ENCODE measurements around the gene JUN. TPM values are rescaled to one million over a fixed set of nuclear protein-coding genes. Genes with fewer than 3 reads are reported as not detected.

JUN gene
- total and polyA plus RNA-seq, 2 of the 13 experiments (the other 11 are each of a cell fraction or from before 2014, with no cell fraction given) = 18.2 to 22.3 TPM

- no peak for TF ChIP-seq DDIT3 (CRISPR knock-in tag; IDR thresholded peaks at IDR 0.05)
- no peak for TF ChIP-seq ZC3H13 (CRISPR knock-in tag; IDR thresholded peaks at IDR 0.05)
- TF ChIP-seq RAD51 (IDR thresholded peaks at IDR 0.05; ENCODE audit: borderline replicate concordance) = no peak
- TF ChIP-seq RFX3 (CRISPR knock-in tag; IDR thresholded peaks at IDR 0.05) = no peak
- TF ChIP-seq HINFP (CRISPR knock-in tag; IDR thresholded peaks at IDR 0.05; ENCODE audit: low read depth) = no peak
- TF ChIP-seq ZSCAN31 (CRISPR knock-in tag; IDR thresholded peaks at IDR 0.05; ENCODE audit: low read depth) = 0 out of 2 replicates have a peak, but pooled peaks have one; percentile 42
- no peak for TF ChIP-seq GLMP (CRISPR knock-in tag; IDR thresholded peaks at IDR 0.05; ENCODE audit: borderline replicate concordance)
- peak; percentile 52; the same call in 1 of the 2 replicates for TF ChIP-seq ZNF614 (CRISPR knock-in tag; IDR thresholded peaks at IDR 0.05; ENCODE audit: borderline replicate concordance)
- no peak for TF ChIP-seq ZSCAN20 (CRISPR knock-in tag; IDR thresholded peaks at IDR 0.05; ENCODE audit: borderline replicate concordance)
- TF ChIP-seq ZNF616 (CRISPR knock-in tag; IDR thresholded peaks at IDR 0.05; ENCODE audit: low read depth) = no peak
- TF ChIP-seq ZNF850 (CRISPR knock-in tag; conservative IDR thresholded peaks at IDR 0.05) = no peak
- TF ChIP-seq KAT7 (CRISPR knock-in tag; IDR thresholded peaks at IDR 0.05; ENCODE audit: borderline replicate concordance) = no peak
- TF ChIP-seq DMAP1 (CRISPR knock-in tag; IDR thresholded peaks at IDR 0.05) = peak; percentile 78; the same call in 1 of the 2 replicates
- no peak for TF ChIP-seq MAFG (CRISPR knock-in tag; IDR thresholded peaks at IDR 0.05)
- peak; percentile 92 for TF ChIP-seq ZGPAT (CRISPR knock-in tag; IDR thresholded peaks at IDR 0.05)
- peak; percentile 85; the same call in 1 of the 2 replicates for TF ChIP-seq ZNF687 (CRISPR knock-in tag; IDR thresholded peaks at IDR 0.05)
- no peak for TF ChIP-seq SNRNP70 (IDR thresholded peaks at IDR 0.05; ENCODE audit: low read depth, low read length)
- TF ChIP-seq BATF2 (CRISPR knock-in tag; IDR thresholded peaks at IDR 0.05) = peak; percentile 71; the same call in 1 of the 2 replicates
- TF ChIP-seq FOXK1 (CRISPR knock-in tag; IDR thresholded peaks at IDR 0.05; ENCODE audit: borderline replicate concordance, low read depth) = peak; percentile 53; the same call in 1 of the 2 replicates
- TF ChIP-seq MAFK (conservative IDR thresholded peaks at IDR 0.05 in 1 of 2, IDR thresholded peaks at IDR 0.05 in 1 of 2; ENCODE audit: low read length in 2 of 2) = no peak
- no peak for TF ChIP-seq ZNF12 (CRISPR knock-in tag; IDR thresholded peaks at IDR 0.05)
- peak; percentile 63; the same call in 1 of the 2 replicates for TF ChIP-seq IRF2 (CRISPR knock-in tag; IDR thresholded peaks at IDR 0.05)
Observed at GRCh38 chr1:58755468-58755872, 28.4 kb downstream of the JUN start (continued).

All from HepG2 (cell line).